ENCODE data around the gene IL1B.

IL1B gene

GRCh38 chr2:112836695-112837117 lies at the start of gene IL1B:
TSS of gene IL1B (minus strand) at chr2:112836779. CDS start at chr2:112836229, 550 bp downstream.
- Mint-ChIP-seq H3K27me3 (peaks cover 19% of the 10 kb centered on the region), H3K9me3 (no peaks in the 10 kb centered on the region), H3K36me3 (ENCODE audit: low read depth) (no peaks in the 10 kb centered on the region), H3K4me3 (no peak within 1 kb of the TSS), H3K27ac (no peak within 1 kb of the TSS), H3K4me1 (peaks cover 13% of the 10 kb centered on the region)
- no peak for DNase-seq
- no peak for ATAC-seq

- no peak for ATAC-seq
- Mint-ChIP-seq H3K36me3 (ENCODE audit: low read depth) (no peaks in the 10 kb centered on the region), H3K27me3 (no peaks in the 10 kb centered on the region), H3K27ac (no peak overlapping the region), H3K9me3 (no peaks in the 10 kb centered on the region), H3K4me3 (no peak overlapping the region), H3K4me1 (peaks cover 12% of the 10 kb centered on the region)
- DNase-seq: no peak
Measured at GRCh38 chr2:112886291-112886690, 49.7 kb upstream of the IL1B start.

- no peak for ATAC-seq
- no peak for DNase-seq
- Mint-ChIP-seq H3K27me3 (no peaks in the 10 kb centered on the region), H3K27ac (no peak overlapping the region), H3K9me3 (no peaks in the 10 kb centered on the region), H3K4me1 (peaks cover 20% of the 10 kb centered on the region), H3K36me3 (ENCODE audit: low read depth) (no peaks in the 10 kb centered on the region), H3K4me3 (no peak overlapping the region)
Measured at GRCh38 chr2:112885506-112885902, 48.9 kb upstream of the IL1B start.

DNA sequence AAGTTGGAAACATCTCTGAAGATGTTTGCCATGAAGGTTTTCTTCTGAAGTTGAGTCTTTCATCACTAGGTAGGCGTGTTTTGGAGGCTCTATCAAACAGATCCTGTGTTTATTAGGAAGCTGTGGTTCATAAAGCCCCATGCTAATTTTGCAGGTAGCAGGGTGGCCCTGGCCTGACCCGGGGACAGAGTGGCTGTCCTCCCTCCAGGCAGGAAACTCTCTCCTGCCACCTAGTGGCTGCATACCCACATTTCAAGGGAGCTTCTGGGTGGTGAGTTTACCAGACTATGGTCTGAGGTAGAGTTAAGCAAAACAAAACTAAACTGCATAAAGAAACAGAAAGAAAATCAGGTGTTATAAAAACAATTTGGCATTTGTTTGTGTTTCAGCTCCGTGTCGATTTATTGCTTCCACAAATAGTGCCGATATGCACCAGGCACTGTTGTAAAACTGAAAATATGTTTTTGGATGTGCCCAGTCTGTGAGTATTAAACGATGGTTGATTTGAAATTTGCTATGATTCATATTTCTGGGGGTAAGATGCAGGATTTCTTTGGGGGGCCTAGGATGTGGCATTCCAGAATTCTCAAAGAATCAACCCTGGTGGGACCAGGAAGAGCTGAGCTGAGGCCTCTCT lies 48.4 kb upstream of the IL1B start:
- peak; percentile 77 for DNase-seq
- peaks cover 25% of the 10 kb centered on the region for H3K4me1 Mint-ChIP-seq
- H3K36me3 Mint-ChIP-seq (ENCODE audit: low read depth): no peaks in the 10 kb centered on the region
- peak overlapping the region; percentile 25 for H3K27ac Mint-ChIP-seq
- H3K9me3 Mint-ChIP-seq: no peaks in the 10 kb centered on the region
- H3K4me3 Mint-ChIP-seq: no peak overlapping the region
- peak; percentile 47 for ATAC-seq
- H3K27me3 Mint-ChIP-seq: no peaks in the 10 kb centered on the region

DNA sequence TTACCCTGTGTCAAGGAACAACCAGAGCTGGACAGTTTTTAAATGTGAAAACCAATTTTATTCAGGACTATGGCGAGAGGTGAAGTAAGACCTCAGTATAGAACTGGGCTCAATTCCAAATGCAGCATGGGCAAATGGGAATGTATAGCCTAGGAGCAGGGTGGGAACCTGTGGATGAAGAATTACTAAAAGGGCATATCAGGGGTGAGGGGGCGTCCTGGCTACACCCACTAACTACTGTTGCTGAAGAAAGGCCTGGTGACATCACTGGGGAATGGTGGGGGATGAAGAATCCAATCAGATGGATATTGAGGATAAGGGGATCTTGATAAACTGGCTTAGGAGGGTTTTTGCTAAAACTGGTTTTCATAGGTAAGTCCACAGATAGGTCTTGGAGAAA lies 47.1 kb upstream of the IL1B start:
- no peak for ATAC-seq
- Mint-ChIP-seq H3K36me3 (ENCODE audit: low read depth) (no peaks in the 10 kb centered on the region), H3K9me3 (no peaks in the 10 kb centered on the region), H3K27me3 (no peaks in the 10 kb centered on the region), H3K27ac (no peak overlapping the region), H3K4me1 (peaks cover 32% of the 10 kb centered on the region), H3K4me3 (no peak overlapping the region)
- no peak for DNase-seq

DNA sequence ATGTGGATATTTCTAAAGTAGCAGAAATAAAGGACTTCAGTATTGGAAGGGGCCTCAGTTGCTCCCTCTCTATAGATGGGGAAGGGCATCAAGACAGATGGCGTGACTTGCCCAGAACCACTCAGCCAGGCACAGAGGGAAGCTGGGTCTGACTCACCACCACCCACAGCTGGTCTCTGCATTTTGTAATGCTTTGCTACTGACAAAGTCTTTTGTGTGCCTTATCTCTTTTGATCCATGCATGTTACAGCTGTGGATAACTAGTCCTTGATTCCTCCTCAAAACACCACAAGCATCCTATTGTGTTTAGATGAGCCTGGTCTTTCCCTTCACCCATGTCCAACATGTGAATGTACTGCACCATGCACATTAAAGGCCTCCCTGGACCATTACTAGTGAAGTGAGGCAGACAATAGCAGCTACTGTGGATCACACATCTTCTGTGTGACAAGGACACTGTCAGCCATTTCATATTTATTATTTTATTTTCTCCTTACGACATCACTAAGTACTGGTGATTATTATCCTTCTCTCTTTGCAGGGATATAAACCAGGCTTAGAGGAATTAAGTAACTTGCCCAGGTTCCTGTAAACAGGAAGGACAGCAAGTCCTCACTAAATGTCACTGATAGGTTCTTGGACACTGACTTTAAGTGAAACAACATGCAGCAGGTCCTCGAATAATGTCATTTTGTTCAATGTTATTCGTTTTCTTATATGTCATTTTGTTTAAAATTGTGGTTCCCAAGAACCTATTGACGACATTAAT lies 44.8 kb upstream of the IL1B start:
- ATAC-seq (peak; percentile 80), DNase-seq (peak; percentile 49)
- Mint-ChIP-seq H3K27me3 (no peaks in the 10 kb centered on the region), H3K4me1 (peaks cover 32% of the 10 kb centered on the region), H3K4me3 (no peak overlapping the region), H3K27ac (peak overlapping the region; percentile 75), H3K9me3 (no peaks in the 10 kb centered on the region), H3K36me3 (ENCODE audit: low read depth) (no peaks in the 10 kb centered on the region)

GRCh38 chr2:112880696-112881095 lies 44.1 kb upstream of the IL1B start:
- Mint-ChIP-seq H3K27ac (peak overlapping the region; percentile 75), H3K36me3 (ENCODE audit: low read depth) (no peaks in the 10 kb centered on the region), H3K9me3 (no peaks in the 10 kb centered on the region), H3K4me1 (peaks cover 32% of the 10 kb centered on the region), H3K4me3 (no peak overlapping the region), H3K27me3 (no peaks in the 10 kb centered on the region)
- ATAC-seq (no peak), DNase-seq (no peak)

DNA sequence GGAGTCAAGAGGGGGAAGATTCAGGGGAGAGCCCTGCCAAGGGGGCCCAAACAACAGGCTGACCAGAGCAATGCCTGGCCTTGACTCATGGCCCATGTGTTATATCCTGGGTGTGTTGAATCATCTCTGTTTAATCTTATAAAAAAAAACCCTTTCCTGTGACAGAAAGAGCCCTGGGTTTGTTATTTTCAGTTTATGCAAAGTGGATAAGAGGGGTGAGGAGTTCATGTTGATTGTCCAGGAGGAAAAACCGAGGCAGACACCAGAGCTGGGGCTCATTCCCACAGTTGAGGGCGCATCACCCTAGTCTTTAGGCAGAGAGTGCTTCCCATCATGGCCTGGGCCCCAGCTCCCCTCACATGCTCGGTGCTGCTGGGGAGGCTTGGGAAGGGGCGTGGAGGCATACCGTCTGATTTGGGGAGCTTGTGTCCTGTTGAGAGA lies 43.5 kb upstream of the IL1B start:
- H3K4me1 Mint-ChIP-seq: peaks cover 29% of the 10 kb centered on the region
- H3K9me3 Mint-ChIP-seq: no peaks in the 10 kb centered on the region
- peak; percentile 65 for ATAC-seq
- DNase-seq: no peak
- no peaks in the 10 kb centered on the region for H3K36me3 Mint-ChIP-seq (ENCODE audit: low read depth)
- peak overlapping the region; percentile 75 for H3K27ac Mint-ChIP-seq
- H3K4me3 Mint-ChIP-seq: no peak overlapping the region
- H3K27me3 Mint-ChIP-seq: peaks cover 3% of the 10 kb centered on the region

- H3K4me3 Mint-ChIP-seq: no peak overlapping the region
- ATAC-seq (no peak), DNase-seq (no peak)
- no peak overlapping the region for H3K27ac Mint-ChIP-seq
- no peaks in the 10 kb centered on the region for H3K36me3 Mint-ChIP-seq (ENCODE audit: low read depth)
- no peaks in the 10 kb centered on the region for H3K9me3 Mint-ChIP-seq
- peaks cover 24% of the 10 kb centered on the region for H3K4me1 Mint-ChIP-seq
- peaks cover 4% of the 10 kb centered on the region for H3K27me3 Mint-ChIP-seq
Measured at GRCh38 chr2:112879491-112880041, 43.0 kb upstream of the IL1B start.

GRCh38 chr2:112877423-112877822 lies 40.8 kb upstream of the IL1B start:
- DNase-seq: no peak
- Mint-ChIP-seq H3K27ac (no peak overlapping the region), H3K4me3 (no peak overlapping the region), H3K4me1 (peaks cover 24% of the 10 kb centered on the region), H3K27me3 (peaks cover 10% of the 10 kb centered on the region), H3K36me3 (ENCODE audit: low read depth) (no peaks in the 10 kb centered on the region), H3K9me3 (no peaks in the 10 kb centered on the region)
- ATAC-seq: no peak

DNA sequence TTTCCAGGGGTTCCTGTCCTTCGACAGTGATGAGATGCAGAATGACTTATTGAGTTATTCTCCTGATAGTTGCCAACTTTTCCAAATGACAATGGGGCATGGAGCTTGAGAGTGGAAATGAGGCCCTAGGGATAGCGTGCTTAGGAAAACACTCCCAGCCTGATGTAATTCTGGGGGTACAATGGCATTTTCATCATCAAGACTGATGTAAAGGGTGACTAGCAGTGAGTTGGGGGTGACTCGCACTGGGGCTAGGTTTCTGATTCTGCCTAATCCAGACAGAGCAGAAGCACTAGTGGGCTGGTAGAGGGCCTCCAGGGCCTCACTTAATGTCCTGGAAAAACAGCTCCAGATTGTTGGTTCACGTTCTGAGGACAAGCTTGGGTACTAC lies 40.4 kb upstream of the IL1B start:
- Mint-ChIP-seq H3K4me3 (no peak overlapping the region), H3K36me3 (ENCODE audit: low read depth) (no peaks in the 10 kb centered on the region), H3K27ac (no peak overlapping the region)

GRCh38 chr2:112876257-112876970 lies 39.8 kb upstream of the IL1B start:
- H3K36me3 Mint-ChIP-seq (ENCODE audit: low read depth): no peaks in the 10 kb centered on the region
- no peak overlapping the region for H3K4me3 Mint-ChIP-seq
- DNase-seq (no peak), ATAC-seq (no peak)
- no peak overlapping the region for H3K27ac Mint-ChIP-seq
- peaks cover 16% of the 10 kb centered on the region for H3K27me3 Mint-ChIP-seq
- H3K4me1 Mint-ChIP-seq: peaks cover 21% of the 10 kb centered on the region
- H3K9me3 Mint-ChIP-seq: no peaks in the 10 kb centered on the region

More for the DNA sequence above, 40.4 kb upstream of the IL1B start:
- Mint-ChIP-seq H3K4me1 (peaks cover 24% of the 10 kb centered on the region), H3K9me3 (no peaks in the 10 kb centered on the region), H3K27me3 (peaks cover 12% of the 10 kb centered on the region)
- ATAC-seq (no peak), DNase-seq (no peak)

GRCh38 chr2:112870841-112871835 lies 34.6 kb upstream of the IL1B start:
- no peaks in the 10 kb centered on the region for H3K36me3 Mint-ChIP-seq (ENCODE audit: low read depth)
- ATAC-seq: no peak
- H3K9me3 Mint-ChIP-seq: no peaks in the 10 kb centered on the region
- no peaks in the 10 kb centered on the region for H3K4me1 Mint-ChIP-seq
- H3K27me3 Mint-ChIP-seq: peaks cover 32% of the 10 kb centered on the region
- no peak overlapping the region for H3K4me3 Mint-ChIP-seq
- DNase-seq: no peak
- no peak overlapping the region for H3K27ac Mint-ChIP-seq

All from activated naive CD8-positive, alpha-beta T cell treated with anti-CD3 and anti-CD28 coated beads, Interleukin-2, amount 50 U/mL, for 24 hours (primary cell).